Stimulated activated naive CD8-positive, alpha-beta T cell treated with anti-CD3 and anti-CD28 coated beads, Interleukin-15, Interleukin-2, amounts not matched to agents 100 ng/mL and 50 ng/mL, for 24 hours (primary cell): Measurements from ENCODE around the gene HSPG2.
"Not testable (repeated sequence)": the region's sequence is repeated elsewhere in the genome, so short reads cannot be mapped to it uniquely, and the experiment has no call there.

Source experiments
- H3K27ac Mint-ChIP-seq: one replicate; pipeline ENCODE4 v1.8.0; 2021; ENCODE audit warnings: mild to moderate bottlenecking, mixed read lengths
- H3K27me3 Mint-ChIP-seq: one replicate; pipeline ENCODE4 v1.8.0; 2021; ENCODE audit warnings: mixed read lengths
- H3K36me3 Mint-ChIP-seq: one replicate; pipeline ENCODE4 v1.8.0; 2021; ENCODE audit warnings: low read depth, mixed read lengths
- H3K4me1 Mint-ChIP-seq: one replicate; pipeline ENCODE4 v1.8.0; 2021; ENCODE audit warnings: low read depth, mixed read lengths
- H3K4me3 Mint-ChIP-seq: one replicate; pipeline ENCODE4 v1.8.0; 2021; ENCODE audit warnings: mild to moderate bottlenecking, mixed read lengths
- H3K9me3 Mint-ChIP-seq: one replicate; pipeline ENCODE4 v1.8.0; 2021; ENCODE audit warnings: mixed read lengths

The HSPG2 gene

GRCh38 chr1:21937034-21937371 is at the start of gene HSPG2:
Gene HSPG2 (minus strand): TSS chr1:21937310. CDS start chr1:21937217, 93 bp downstream.
- no peaks in the 10 kb centered on the region for H3K36me3 Mint-ChIP-seq
- H3K4me3 Mint-ChIP-seq = peak within 1 kb of the TSS; percentile 83
- peaks cover 21% of the 10 kb centered on the region for H3K4me1 Mint-ChIP-seq
- peaks cover 19% of the 10 kb centered on the region for H3K27me3 Mint-ChIP-seq
- peak within 1 kb of the TSS; percentile 74 for H3K27ac Mint-ChIP-seq
- H3K9me3 Mint-ChIP-seq = no peaks in the 10 kb centered on the region

DNA sequence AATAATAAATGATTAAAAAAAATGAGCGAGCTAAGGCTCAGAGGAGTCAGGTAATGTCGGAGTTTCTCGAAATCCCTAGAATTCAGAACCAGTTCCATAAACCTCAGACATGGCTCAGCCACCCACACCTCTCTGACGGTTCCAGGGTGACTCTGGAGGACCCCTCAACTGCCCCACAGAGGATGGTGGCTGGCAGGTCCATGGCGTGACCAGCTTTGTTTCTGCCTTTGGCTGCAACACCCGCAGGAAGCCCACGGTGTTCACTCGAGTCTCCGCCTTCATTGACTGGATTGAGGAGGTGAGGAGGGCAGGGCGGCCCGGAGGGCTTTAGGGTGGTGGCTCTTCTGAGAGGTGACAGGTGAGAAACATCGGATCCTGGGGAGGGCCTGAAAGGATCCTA is 49.3 kb upstream of the HSPG2 start:
- H3K27me3 Mint-ChIP-seq, H3K4me1 Mint-ChIP-seq, H3K4me3 Mint-ChIP-seq, H3K9me3 Mint-ChIP-seq, H3K36me3 Mint-ChIP-seq, H3K27ac Mint-ChIP-seq: not testable (repeated sequence)

DNA sequence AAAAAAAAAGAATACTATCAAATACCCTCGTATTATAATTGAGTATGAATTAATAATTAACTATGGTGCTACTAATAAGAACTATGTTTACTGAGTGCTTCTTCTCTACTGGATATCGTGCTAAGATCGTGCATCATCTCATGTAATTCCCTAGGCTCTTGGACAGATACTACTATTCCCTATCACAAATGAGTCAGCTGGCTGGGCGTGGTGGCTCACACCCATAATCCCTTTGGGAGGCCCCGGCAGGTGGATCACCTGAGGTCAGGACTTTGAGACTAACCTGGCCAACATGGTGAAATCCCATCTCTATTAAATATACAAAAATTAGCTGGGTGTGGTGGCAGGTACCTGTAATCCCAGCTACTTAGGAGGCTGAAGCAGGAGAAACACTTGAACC is 48.8 kb upstream of the HSPG2 start:
- H3K27me3 Mint-ChIP-seq, H3K27ac Mint-ChIP-seq, H3K4me1 Mint-ChIP-seq, H3K4me3 Mint-ChIP-seq, H3K9me3 Mint-ChIP-seq, H3K36me3 Mint-ChIP-seq: not testable (repeated sequence)

- H3K4me3 Mint-ChIP-seq, H3K36me3 Mint-ChIP-seq, H3K27me3 Mint-ChIP-seq, H3K27ac Mint-ChIP-seq, H3K4me1 Mint-ChIP-seq, H3K9me3 Mint-ChIP-seq: not testable (repeated sequence)
Measured at GRCh38 chr1:21983539-21983938, 46.4 kb upstream of the HSPG2 start.

DNA sequence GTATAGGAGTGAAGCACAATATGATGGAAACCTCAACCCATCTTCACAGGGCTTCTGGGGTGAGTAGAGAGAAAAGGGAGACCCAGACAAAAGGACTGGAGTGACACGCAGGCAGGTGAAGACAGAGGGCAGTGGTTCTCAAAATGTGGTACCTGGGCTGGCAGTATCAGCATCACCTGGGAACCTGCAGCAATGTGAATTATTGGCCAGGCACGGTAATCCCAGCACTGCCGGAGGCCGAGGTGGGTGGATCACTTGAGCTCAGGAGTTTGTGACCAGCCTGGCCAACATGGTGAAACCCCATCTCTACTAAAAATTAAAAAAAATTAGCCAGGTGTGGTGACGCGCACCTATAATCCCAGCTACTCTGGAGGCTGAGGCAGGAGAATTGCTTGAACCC is 45.0 kb upstream of the HSPG2 start:
- not testable (repeated sequence) for H3K27ac Mint-ChIP-seq, H3K4me3 Mint-ChIP-seq, H3K27me3 Mint-ChIP-seq, H3K4me1 Mint-ChIP-seq, H3K36me3 Mint-ChIP-seq, H3K9me3 Mint-ChIP-seq

GRCh38 chr1:21981253-21981652 is 44.1 kb upstream of the HSPG2 start:
- not testable (repeated sequence) for H3K27ac Mint-ChIP-seq, H3K9me3 Mint-ChIP-seq, H3K4me1 Mint-ChIP-seq, H3K27me3 Mint-ChIP-seq, H3K4me3 Mint-ChIP-seq, H3K36me3 Mint-ChIP-seq

GRCh38 chr1:21980515-21981220 is 43.6 kb upstream of the HSPG2 start:
- not testable (repeated sequence) for H3K4me3 Mint-ChIP-seq, H3K36me3 Mint-ChIP-seq, H3K4me1 Mint-ChIP-seq, H3K27ac Mint-ChIP-seq, H3K27me3 Mint-ChIP-seq, H3K9me3 Mint-ChIP-seq

GRCh38 chr1:21978209-21978608 is 41.1 kb upstream of the HSPG2 start:
- H3K27ac Mint-ChIP-seq, H3K27me3 Mint-ChIP-seq, H3K4me3 Mint-ChIP-seq, H3K36me3 Mint-ChIP-seq, H3K9me3 Mint-ChIP-seq, H3K4me1 Mint-ChIP-seq: not testable (repeated sequence)

GRCh38 chr1:21976703-21977239 is 39.7 kb upstream of the HSPG2 start, which contains the start of gene CELA3B:
Gene CELA3B (plus strand): TSS chr1:21977022. CDS start chr1:21977040, 18 bp downstream.
- not testable (repeated sequence) for H3K36me3 Mint-ChIP-seq, H3K9me3 Mint-ChIP-seq, H3K27me3 Mint-ChIP-seq, H3K4me3 Mint-ChIP-seq, H3K4me1 Mint-ChIP-seq, H3K27ac Mint-ChIP-seq

DNA sequence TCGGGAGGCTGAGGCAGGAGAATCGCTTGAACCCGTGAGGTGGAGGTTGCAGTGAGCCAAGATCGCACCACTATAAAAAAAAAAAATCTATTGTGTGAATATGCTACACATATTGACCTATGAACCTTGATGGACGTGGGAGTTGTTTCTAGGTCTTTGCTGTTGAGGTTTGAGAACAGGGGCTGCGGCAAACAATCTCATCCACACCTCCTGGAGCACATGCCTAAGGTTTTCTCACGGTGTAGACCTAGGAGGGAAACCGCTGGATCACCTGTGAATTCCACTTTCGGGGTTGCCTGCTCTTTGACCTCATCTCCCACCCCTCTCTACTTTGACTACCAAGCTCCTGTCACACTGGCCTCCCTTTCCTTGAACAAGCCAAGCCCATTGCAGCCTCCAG is 38.2 kb upstream of the HSPG2 start:
- not testable (repeated sequence) for H3K27me3 Mint-ChIP-seq, H3K9me3 Mint-ChIP-seq, H3K27ac Mint-ChIP-seq, H3K4me3 Mint-ChIP-seq, H3K4me1 Mint-ChIP-seq, H3K36me3 Mint-ChIP-seq

GRCh38 chr1:21974699-21975098 is 37.6 kb upstream of the HSPG2 start:
- H3K4me1 Mint-ChIP-seq = not testable (repeated sequence)

DNA sequence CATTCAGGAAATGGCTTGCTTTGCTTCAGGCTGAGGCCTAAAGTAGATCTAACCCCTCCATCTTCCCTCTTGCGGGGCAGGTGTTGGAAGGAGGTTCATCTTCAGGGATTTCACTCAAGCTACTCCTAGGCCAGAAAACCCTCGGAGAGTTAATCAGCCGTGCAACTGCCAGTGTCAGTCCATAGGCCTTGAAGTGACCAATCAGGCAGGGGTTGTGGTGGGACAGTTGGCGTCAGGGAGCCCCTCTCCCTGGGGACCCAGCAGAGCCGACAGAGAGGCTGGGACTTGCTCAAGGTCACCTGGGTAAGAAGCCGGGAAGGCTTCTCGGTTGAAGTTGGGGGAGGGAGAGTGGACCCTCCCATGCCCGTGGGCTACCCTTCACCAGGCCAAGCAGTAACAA is 36.8 kb upstream of the HSPG2 start:
- not testable (repeated sequence) for H3K4me3 Mint-ChIP-seq, H3K9me3 Mint-ChIP-seq, H3K4me1 Mint-ChIP-seq, H3K27me3 Mint-ChIP-seq, H3K36me3 Mint-ChIP-seq
- peak overlapping the region; percentile 18 for H3K27ac Mint-ChIP-seq

More at GRCh38 chr1:21974699-21975098, 37.6 kb upstream of the HSPG2 start:
- H3K36me3 Mint-ChIP-seq, H3K27ac Mint-ChIP-seq, H3K9me3 Mint-ChIP-seq, H3K4me3 Mint-ChIP-seq, H3K27me3 Mint-ChIP-seq: not testable (repeated sequence)

- H3K4me3 Mint-ChIP-seq, H3K4me1 Mint-ChIP-seq, H3K9me3 Mint-ChIP-seq, H3K27me3 Mint-ChIP-seq, H3K27ac Mint-ChIP-seq, H3K36me3 Mint-ChIP-seq: not testable (repeated sequence)
Measured at GRCh38 chr1:21972973-21973441, 35.9 kb upstream of the HSPG2 start.

DNA sequence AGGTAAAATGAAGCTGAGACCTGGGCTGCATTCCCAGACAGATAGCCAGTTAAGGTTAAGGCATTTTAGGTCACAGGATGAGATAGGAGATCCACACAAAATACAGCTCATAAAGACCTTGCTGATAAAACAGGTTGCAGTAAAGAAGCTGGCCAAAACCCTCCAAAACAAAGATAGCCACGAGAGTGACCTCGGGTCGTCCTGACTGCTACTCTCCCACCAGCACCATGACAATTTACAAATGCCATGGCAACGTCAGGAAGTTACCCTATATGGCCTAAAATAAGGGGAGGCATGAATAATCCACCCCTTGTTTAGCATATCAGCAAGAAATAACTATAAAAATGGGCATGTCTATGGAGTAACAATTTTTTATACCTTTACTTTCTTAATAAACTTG is 33.4 kb upstream of the HSPG2 start:
- not testable (repeated sequence) for H3K4me3 Mint-ChIP-seq, H3K36me3 Mint-ChIP-seq, H3K27ac Mint-ChIP-seq, H3K4me1 Mint-ChIP-seq, H3K9me3 Mint-ChIP-seq, H3K27me3 Mint-ChIP-seq

DNA sequence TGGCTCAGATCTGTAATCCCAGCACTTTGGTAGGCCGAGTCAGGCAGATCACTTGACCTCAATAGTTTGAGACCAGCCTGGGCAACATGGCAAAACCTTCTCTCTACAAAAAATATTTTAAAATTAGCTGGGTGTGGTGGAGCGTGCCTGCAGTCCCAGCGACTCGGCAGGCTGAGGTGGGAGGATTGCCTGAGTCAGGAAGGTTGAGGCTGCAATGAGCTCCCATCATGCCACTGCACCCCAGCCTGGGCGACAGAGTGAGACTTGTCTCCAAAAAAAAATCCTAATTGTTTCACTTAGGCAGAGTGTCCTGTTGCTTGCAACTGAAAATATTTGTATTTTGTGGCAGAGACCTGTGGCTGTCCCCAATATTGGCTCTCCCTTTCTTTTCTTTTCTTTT is 32.0 kb upstream of the HSPG2 start:
- H3K27me3 Mint-ChIP-seq, H3K36me3 Mint-ChIP-seq, H3K9me3 Mint-ChIP-seq, H3K4me3 Mint-ChIP-seq, H3K4me1 Mint-ChIP-seq, H3K27ac Mint-ChIP-seq: not testable (repeated sequence)

GRCh38 chr1:21967216-21967615 is 30.1 kb upstream of the HSPG2 start:
- not testable (repeated sequence) for H3K27ac Mint-ChIP-seq, H3K4me3 Mint-ChIP-seq, H3K36me3 Mint-ChIP-seq, H3K9me3 Mint-ChIP-seq, H3K4me1 Mint-ChIP-seq, H3K27me3 Mint-ChIP-seq
